Duodenal mucosa (tissue), 2 donors: Measurements from ENCODE around the gene LRRC47.
"Not testable (repeated sequence)": the region's sequence is repeated elsewhere in the genome, so short reads cannot be mapped to it uniquely, and the experiment has no call there.

Experiments
- H3K27ac ChIP-seq: one replicate; pipeline ENCODE4 v1.7.0; 2013; ENCODE audit warnings: low read depth, low read length
- H3K27me3 ChIP-seq, 2 donors: one replicate each; pipeline ENCODE4 v1.7.0; 2013; ENCODE audit warnings: low read length in 2 of 2, control low read depth in 1 of 2; ENCODE audit not compliant: insufficient read depth in 2 of 2, control insufficient read depth in 1 of 2
- H3K36me3 ChIP-seq, 2 donors: one replicate each; pipeline ENCODE4 v1.7.0; 2013; ENCODE audit warnings: low read length in 2 of 2, control low read depth in 1 of 2; ENCODE audit not compliant: insufficient read depth in 2 of 2, control insufficient read depth in 1 of 2
- H3K4me1 ChIP-seq, 2 donors: one replicate each; pipeline ENCODE4 v1.7.0; 2013; ENCODE audit warnings: low read length in 2 of 2, control low read depth in 1 of 2; ENCODE audit not compliant: insufficient read depth in 2 of 2, control insufficient read depth in 1 of 2
- H3K4me3 ChIP-seq, 2 donors: one replicate each; pipeline ENCODE4 v1.7.0; 2013; ENCODE audit warnings: low read length in 2 of 2, low read depth in 1 of 2
- H3K9ac ChIP-seq, 2 donors: one replicate each; pipeline ENCODE4 v1.7.0; 2013; ENCODE audit warnings: low read length in 2 of 2, low read depth in 1 of 2
- H3K9me3 ChIP-seq, 2 donors: one replicate each; pipeline ENCODE4 v1.7.0; 2013; ENCODE audit warnings: low read length in 2 of 2, control low read depth in 1 of 2; ENCODE audit not compliant: control insufficient read depth in 1 of 2

Gene LRRC47

GRCh38 chr1:3817138-3817740 lies 20.9 kb upstream of the LRRC47 start:
- H3K4me1 ChIP-seq: no peaks in the 10 kb centered on the region
- no peak overlapping the region for H3K4me3 ChIP-seq
- peaks cover 17 to 64% of the 10 kb centered on the region in 2 donors for H3K36me3 ChIP-seq
- no peaks in the 10 kb centered on the region for H3K27me3 ChIP-seq
- no peak overlapping the region for H3K9ac ChIP-seq
- H3K27ac ChIP-seq: no peak overlapping the region
- H3K9me3 ChIP-seq: no peaks in the 10 kb centered on the region

GRCh38 chr1:3816331-3817137 lies 20.2 kb upstream of the LRRC47 start:
- Histone ChIP-seq H3K9me3 (no peaks in the 10 kb centered on the region), H3K36me3 (peaks cover 15 to 57% of the 10 kb centered on the region in 2 donors), H3K27ac (no peak overlapping the region), H3K4me3 (no peak overlapping the region), H3K27me3 (no peaks in the 10 kb centered on the region), H3K4me1 (no peaks in the 10 kb centered on the region), H3K9ac (no peak overlapping the region)

GRCh38 chr1:3814771-3815561 lies 18.7 kb upstream of the LRRC47 start:
- Histone ChIP-seq H3K9ac (no peak overlapping the region), H3K4me3 (no peak overlapping the region), H3K4me1 (no peaks in the 10 kb centered on the region), H3K27me3 (no peaks in the 10 kb centered on the region), H3K36me3 (peaks cover 6 to 42% of the 10 kb centered on the region in 2 donors), H3K27ac (no peak overlapping the region), H3K9me3 (no peaks in the 10 kb centered on the region)

GRCh38 chr1:3814065-3814464 lies 17.8 kb upstream of the LRRC47 start:
- Histone ChIP-seq H3K4me1 (no peaks in the 10 kb centered on the region), H3K36me3 (peaks cover 5 to 33% of the 10 kb centered on the region in 2 donors)

GRCh38 chr1:3811595-3811911 lies 15.3 kb upstream of the LRRC47 start:
- Histone ChIP-seq H3K4me3 (no peak overlapping the region), H3K27ac (no peak overlapping the region), H3K9ac (no peak overlapping the region), H3K36me3 (peaks cover 5 to 24% of the 10 kb centered on the region in 2 donors), H3K9me3 (peaks cover 0 to 2% of the 10 kb centered on the region in 2 donors), H3K27me3 (no peaks in the 10 kb centered on the region), H3K4me1 (no peaks in the 10 kb centered on the region)

More at GRCh38 chr1:3814065-3814464, 17.8 kb upstream of the LRRC47 start:
- Histone ChIP-seq H3K9me3 (no peaks in the 10 kb centered on the region), H3K4me3 (no peak overlapping the region), H3K27me3 (no peaks in the 10 kb centered on the region), H3K27ac (no peak overlapping the region), H3K9ac (no peak overlapping the region)

- not testable (repeated sequence) for H3K27me3 ChIP-seq, H3K9me3 ChIP-seq, H3K9ac ChIP-seq, H3K4me3 ChIP-seq, H3K27ac ChIP-seq, H3K4me1 ChIP-seq
- H3K36me3 ChIP-seq: peaks cover 0 to 13% of the 10 kb centered on the region in 2 donors
Measured at GRCh38 chr1:3810149-3810761, 14.0 kb upstream of the LRRC47 start.

GRCh38 chr1:3809680-3810079 lies 13.4 kb upstream of the LRRC47 start:
- Histone ChIP-seq H3K27me3 (no peaks in the 10 kb centered on the region), H3K9me3 (peaks cover 0 to 2% of the 10 kb centered on the region in 2 donors), H3K27ac (no peak overlapping the region), H3K4me3 (no peak overlapping the region), H3K9ac (no peak overlapping the region), H3K4me1 (no peaks in the 10 kb centered on the region), H3K36me3 (peaks cover 0 to 7% of the 10 kb centered on the region in 2 donors)

GRCh38 chr1:3807769-3808168 lies 11.5 kb upstream of the LRRC47 start:
- H3K27me3 ChIP-seq: no peaks in the 10 kb centered on the region

GRCh38 chr1:3805038-3805437 lies 8.7 kb upstream of the LRRC47 start:
- Histone ChIP-seq H3K4me1 (peaks cover 0 to 4% of the 10 kb centered on the region in 2 donors), H3K27ac (no peak overlapping the region), H3K9ac (no peak overlapping the region), H3K4me3 (no peak overlapping the region), H3K27me3 (no peaks in the 10 kb centered on the region), H3K36me3 (no peaks in the 10 kb centered on the region), H3K9me3 (peaks cover 0 to 2% of the 10 kb centered on the region in 2 donors)

More at GRCh38 chr1:3807769-3808168, 11.5 kb upstream of the LRRC47 start:
- Histone ChIP-seq H3K36me3 (no peaks in the 10 kb centered on the region), H3K27ac (no peak overlapping the region), H3K4me1 (no peaks in the 10 kb centered on the region), H3K9me3 (peaks cover 0 to 2% of the 10 kb centered on the region in 2 donors), H3K4me3 (no peak overlapping the region), H3K9ac (no peak overlapping the region)

- not testable (repeated sequence) for H3K36me3 ChIP-seq, H3K27me3 ChIP-seq, H3K4me1 ChIP-seq, H3K9me3 ChIP-seq, H3K4me3 ChIP-seq, H3K27ac ChIP-seq, H3K9ac ChIP-seq
Measured at GRCh38 chr1:3804627-3804944, 8.3 kb upstream of the LRRC47 start.
